Activated naive CD4-positive, alpha-beta T cell treated with anti-CD3 and anti-CD28 coated beads, Interleukin-2, amount 50 U/mL, for 16 hours (primary cell): ENCODE measurements around the gene GJC3.
"Not testable (repeated sequence)": the region's sequence is repeated elsewhere in the genome, so short reads cannot be mapped to it uniquely, and the experiment has no call there.

Experiments
- DNase-seq: peaks from one replicate; pipeline ENCODE4 v3.0.0-alpha.2; 2020

GJC3 gene

GRCh38 chr7:99928188-99928587 is 1.2 kb downstream of the GJC3 start:
- DNase-seq, result no peak

- DNase-seq, result no peak
Observed at GRCh38 chr7:99927536-99927935, 1.9 kb downstream of the GJC3 start.

GRCh38 chr7:99926321-99926720 is 3.1 kb downstream of the GJC3 start:
- DNase-seq, result no peak

GRCh38 chr7:99923200-99923599 is 6.2 kb downstream of the GJC3 start:
- no peak for DNase-seq

GRCh38 chr7:99920149-99920548 is 9.3 kb downstream of the GJC3 start:
- no peak for DNase-seq

GRCh38 chr7:99919814-99920112 is 9.7 kb downstream of the GJC3 start:
- no peak for DNase-seq

GRCh38 chr7:99918959-99919813 is 10.2 kb downstream of the GJC3 start, which contains the start of gene TRIM4:
TSS of gene TRIM4 (minus strand) at chr7:99919530. CDS start at chr7:99919401, 129 bp downstream.
- peak; percentile 92 for DNase-seq

- DNase-seq, result no peak
Observed at GRCh38 chr7:99910976-99911375, 18.4 kb downstream of the GJC3 start.

- no peak for DNase-seq
Observed at GRCh38 chr7:99901581-99901980, 27.8 kb downstream of the GJC3 start.

- no peak for DNase-seq
Observed at GRCh38 chr7:99899830-99900519, 29.4 kb downstream of the GJC3 start.

- DNase-seq, result no peak
Observed at GRCh38 chr7:99898836-99899235, 30.6 kb downstream of the GJC3 start.

- DNase-seq, result no peak
Observed at GRCh38 chr7:99898023-99898357, 31.4 kb downstream of the GJC3 start.

- no peak for DNase-seq
Observed at GRCh38 chr7:99897322-99898022, 31.9 kb downstream of the GJC3 start.

- no peak for DNase-seq
Observed at GRCh38 chr7:99894738-99895137, 34.7 kb downstream of the GJC3 start.

- DNase-seq, result no peak
Observed at GRCh38 chr7:99893280-99893679, 36.1 kb downstream of the GJC3 start.

- DNase-seq, result not testable (repeated sequence)
Observed at GRCh38 chr7:99890348-99890747, 39.1 kb downstream of the GJC3 start.

- not testable (repeated sequence) for DNase-seq
Observed at GRCh38 chr7:99888366-99888765, 41.1 kb downstream of the GJC3 start.

GRCh38 chr7:99881370-99881769 is 48.0 kb downstream of the GJC3 start:
- no peak for DNase-seq

- no peak for DNase-seq
Observed at GRCh38 chr7:99876933-99877332, 52.5 kb downstream of the GJC3 start, which contains the start of gene OR2AE1. TSS of gene OR2AE1 (minus strand) at chr7:99877033. CDS start at chr7:99877033, 0 bp downstream.

- DNase-seq, result no peak
Observed at GRCh38 chr7:99876491-99876890, 52.9 kb downstream of the GJC3 start.
